T-cell (primary cell): ENCODE data around the gene AFMID. TPM values are rescaled to one million over a fixed set of nuclear protein-coding genes. Genes with fewer than 3 reads are reported as not detected.

Experiments used
- ATAC-seq, 4 experiments: fragments of 200-7000 bp in 3 of 4; fragments of 150-1000 bp in 1 of 4; cut with Tn5 transposase; replicated peaks in 1 of 4; 1 replicate in 3 of 4; 2 replicates in 1 of 4; pipeline ENCODE4 v1.10.0; 2021; ENCODE audit warnings: moderate library complexity in 3 of 4, mild to moderate bottlenecking in 2 of 4, moderate number of reproducible peaks in 1 of 4
- CTCF ChIA-PET, 2 donors: fragments of 300-600 bp; sonication (Branson Sonifier 250); formaldehyde crosslinking; loops; one replicate each; lab custom pipeline; 2022; ENCODE audit warnings: antibody characterized with exemption in 2 of 2; lab: Charles Lee
- POLR2A ChIA-PET, 2 donors: fragments of 300-600 bp; sonication (Branson Sonifier 250); formaldehyde crosslinking; loops; one replicate each; lab custom pipeline; 2022; ENCODE audit warnings: antibody characterized with exemption in 2 of 2; lab: Charles Lee
- DNase-seq, 35 experiments: peaks; one replicate each; pipeline versions ENCODE4 v3.0.0 to v3.0.0-alpha.2; 2013 to 2023
- H3K27ac ChIP-seq: one replicate; pipeline ENCODE4 v1.5.1; 2013; ENCODE audit warnings: low read length
- H3K27me3 ChIP-seq, 2 experiments: replicated peaks in 1 of 2; 1 replicate in 1 of 2; 2 replicates in 1 of 2; pipeline versions ENCODE4 v1.6.1 to v1.7.0; 2013; ENCODE audit warnings: low read length in 1 of 2, mixed read lengths in 1 of 2; ENCODE audit not compliant: control insufficient read depth in 2 of 2, insufficient read depth in 2 of 2; ENCODE audit errors: extremely low read depth in 1 of 2
- H3K36me3 ChIP-seq, 2 donors: 1 replicate in 1 of 2; 2 replicates in 1 of 2; pipeline versions ENCODE4 v1.6.1 to v1.7.0; 2013; ENCODE audit warnings: low read length in 1 of 2; ENCODE audit not compliant: control insufficient read depth in 2 of 2, insufficient read depth in 1 of 2; ENCODE audit errors: extremely low read depth in 1 of 2
- H3K4me1 ChIP-seq, 2 experiments: 1 replicate in 1 of 2; 2 replicates in 1 of 2; pipeline versions ENCODE4 v1.6.1 to v1.7.0; 2013; ENCODE audit warnings: low read length in 2 of 2, mixed read lengths in 1 of 2; ENCODE audit not compliant: insufficient read depth in 2 of 2, control insufficient read depth in 1 of 2; ENCODE audit errors: extremely low read depth in 1 of 2
- H3K4me3 ChIP-seq, 2 donors: 1 replicate in 1 of 2; 2 replicates in 1 of 2; pipeline versions ENCODE4 v1.5.1 to v1.7.0; 2013; ENCODE audit warnings: mild to moderate bottlenecking in 2 of 2, low read length in 1 of 2, moderate library complexity in 1 of 2; ENCODE audit not compliant: control insufficient read depth in 1 of 2; ENCODE audit errors: extremely low read depth in 1 of 2
- H3K9me3 ChIP-seq: 2 replicates; pipeline ENCODE4 v1.7.0; 2013
- H3K27ac Mint-ChIP-seq, 2 donors: one replicate each; pipeline ENCODE4 v1.8.0; 2020 to 2021; ENCODE audit warnings: mild to moderate bottlenecking in 2 of 2, mixed read lengths in 2 of 2
- H3K27me3 Mint-ChIP-seq, 2 donors: one replicate each; pipeline ENCODE4 v1.8.0; 2021 to 2022; ENCODE audit warnings: mixed read lengths in 2 of 2
- H3K36me3 Mint-ChIP-seq: one replicate; pipeline ENCODE4 v1.8.0; 2021; ENCODE audit warnings: mixed read lengths
- H3K4me1 Mint-ChIP-seq, 3 donors: one replicate each; pipeline ENCODE4 v1.8.0; 2020 to 2022; ENCODE audit warnings: mixed read lengths in 3 of 3, mild to moderate bottlenecking in 1 of 3
- H3K4me3 Mint-ChIP-seq, 3 donors: one replicate each; pipeline ENCODE4 v1.8.0; 2020 to 2022; ENCODE audit warnings: mild to moderate bottlenecking in 3 of 3, mixed read lengths in 3 of 3, moderate library complexity in 3 of 3
- H3K9me3 Mint-ChIP-seq, 3 donors: one replicate each; pipeline ENCODE4 v1.8.0; 2020 to 2022; ENCODE audit warnings: mixed read lengths in 3 of 3
- WGBS: methylation state at CpG from one replicate; pipeline ENCODE4 v1.1.5; 2013; ENCODE audit warnings: missing lambda C conversion rate; ENCODE audit not compliant: insufficient coverage; 5-methylcytosine and 5-hydroxymethylcytosine counted together
- total RNA-seq, 35 experiments: library from RNA in 6 of 35; stranded (reverse) in 6 of 35; fragments of 120-200 nt in 1 of 35; gene quantifications; one replicate each; pipeline versions ENCODE4 v1.2.1 to v1.2.4 and lab custom pipeline; 2013 to 2026

The AFMID gene
- total RNA-seq, 5 donors from 2014 or later (not counting 1 experiment from before 2014, with no cell fraction given), result 2.3 to 5.9 (median 3.4) TPM

DNA sequence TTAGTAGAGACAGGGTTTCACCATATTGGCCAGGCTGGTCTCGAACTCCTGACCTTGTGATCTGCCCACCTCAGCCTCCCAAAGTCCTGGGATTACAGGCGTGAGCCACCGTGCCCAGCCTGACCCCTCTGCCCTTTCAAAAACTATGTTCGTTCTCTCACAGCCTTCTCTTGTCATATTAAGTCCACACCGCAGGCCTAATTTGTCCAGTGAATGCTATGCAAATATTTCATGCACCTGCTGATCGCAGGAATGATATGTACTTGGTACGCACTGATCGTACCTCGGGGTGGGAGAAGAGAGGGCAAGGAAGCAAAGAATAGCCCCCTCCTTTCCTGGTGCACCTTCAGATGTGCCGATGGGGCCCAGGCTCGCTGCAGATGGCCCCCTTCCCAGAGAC lies 23.9 kb downstream of the AFMID start:
- Mint-ChIP-seq H3K4me1 (peaks cover 4 to 7% (median 5%) of the 10 kb centered on the region in 3 donors), H3K4me3 (no peak overlapping the region), H3K36me3 (no peaks in the 10 kb centered on the region), H3K27ac (no peak overlapping the region), H3K27me3 (no peaks in the 10 kb centered on the region), H3K9me3 (no peaks in the 10 kb centered on the region)
- POLR2A ChIA-PET, result no interaction called here
- Histone ChIP-seq H3K9me3 (no peaks in the 10 kb centered on the region), H3K27ac (no peak overlapping the region), H3K36me3 (no peaks in the 10 kb centered on the region), H3K4me3 (no peak overlapping the region), H3K4me1 (peaks cover 3 to 12% of the 10 kb centered on the region in 2 experiments), H3K27me3 (peaks cover 0 to 5% of the 10 kb centered on the region in 2 experiments)
- ATAC-seq, result no peak
- CTCF ChIA-PET, result no interaction called here
- no peak for DNase-seq
- WGBS, result 89% methylated on average over 9 of the region's 11 CpGs

DNA sequence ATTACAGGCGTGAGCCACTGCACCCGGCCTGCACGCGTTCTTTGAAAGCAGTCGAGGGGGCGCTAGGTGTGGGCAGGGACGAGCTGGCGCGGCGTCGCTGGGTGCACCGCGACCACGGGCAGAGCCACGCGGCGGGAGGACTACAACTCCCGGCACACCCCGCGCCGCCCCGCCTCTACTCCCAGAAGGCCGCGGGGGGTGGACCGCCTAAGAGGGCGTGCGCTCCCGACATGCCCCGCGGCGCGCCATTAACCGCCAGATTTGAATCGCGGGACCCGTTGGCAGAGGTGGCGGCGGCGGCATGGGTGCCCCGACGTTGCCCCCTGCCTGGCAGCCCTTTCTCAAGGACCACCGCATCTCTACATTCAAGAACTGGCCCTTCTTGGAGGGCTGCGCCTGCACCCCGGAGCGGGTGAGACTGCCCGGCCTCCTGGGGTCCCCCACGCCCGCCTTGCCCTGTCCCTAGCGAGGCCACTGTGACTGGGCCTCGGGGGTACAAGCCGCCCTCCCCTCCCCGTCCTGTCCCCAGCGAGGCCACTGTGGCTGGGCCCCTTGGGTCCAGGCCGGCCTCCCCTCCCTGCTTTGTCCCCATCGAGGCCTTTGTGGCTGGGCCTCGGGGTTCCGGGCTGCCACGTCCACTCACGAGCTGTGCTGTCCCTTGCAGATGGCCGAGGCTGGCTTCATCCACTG lies 27.0 kb downstream of the AFMID start, which contains the start of gene BIRC5:
Gene BIRC5 (plus strand): TSS at position 238 of the 690 bp plus-strand sequence. CDS start 64 bp downstream, at position 302.
- POLR2A ChIA-PET, result interaction anchor here in 1 of 2 donors (0.7 kb wide), 1 partner anchor 342 kb away, joined by 3 read pairs; no protein-coding TSS in a partner anchor
- H3K27ac ChIP-seq, result no peak within 1 kb of the TSS
- H3K4me1 ChIP-seq, result peaks cover 3 to 12% of the 10 kb centered on the region in 2 experiments
- Mint-ChIP-seq H3K36me3 (no peaks in the 10 kb centered on the region), H3K9me3 (no peaks in the 10 kb centered on the region), H3K27ac (no peak within 1 kb of the TSS), H3K4me1 (peaks cover 4 to 7% (median 5%) of the 10 kb centered on the region in 3 donors), H3K4me3 (peak within 1 kb of the TSS; percentile 62 to 73 (median 69)), H3K27me3 (no peaks in the 10 kb centered on the region)
- 1% methylated on average over 60 of the region's 60 CpGs for WGBS
- peak within 1 kb of the TSS; percentile 56 to 66 for H3K4me3 ChIP-seq
- peak; percentile 69 to 92 (median 84) for DNase-seq
- peak; percentile 100 for ATAC-seq
- peaks cover 0 to 5% of the 10 kb centered on the region in 2 experiments for H3K27me3 ChIP-seq
- no peaks in the 10 kb centered on the region for H3K9me3 ChIP-seq
- CTCF ChIA-PET, result interaction anchor here in 1 of 2 donors (0.5 to 0.6 kb wide), 3 partner anchors 148 to 200 kb away, joined by 3 to 4 read pairs (median 4); no protein-coding TSS in a partner anchor
- H3K36me3 ChIP-seq, result no peaks in the 10 kb centered on the region

DNA sequence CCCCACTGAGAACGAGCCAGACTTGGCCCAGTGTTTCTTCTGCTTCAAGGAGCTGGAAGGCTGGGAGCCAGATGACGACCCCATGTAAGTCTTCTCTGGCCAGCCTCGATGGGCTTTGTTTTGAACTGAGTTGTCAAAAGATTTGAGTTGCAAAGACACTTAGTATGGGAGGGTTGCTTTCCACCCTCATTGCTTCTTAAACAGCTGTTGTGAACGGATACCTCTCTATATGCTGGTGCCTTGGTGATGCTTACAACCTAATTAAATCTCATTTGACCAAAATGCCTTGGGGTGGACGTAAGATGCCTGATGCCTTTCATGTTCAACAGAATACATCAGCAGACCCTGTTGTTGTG lies 27.5 kb downstream of the AFMID start:
- Histone ChIP-seq H3K36me3 (no peaks in the 10 kb centered on the region), H3K4me3 (peak overlapping the region in 1 of 2 donors; percentile 56), H3K27me3 (peaks cover 0 to 5% of the 10 kb centered on the region in 2 experiments), H3K9me3 (no peaks in the 10 kb centered on the region), H3K4me1 (peaks cover 3 to 12% of the 10 kb centered on the region in 2 experiments), H3K27ac (no peak overlapping the region)
- WGBS, result 6% methylated on average over 3 of the region's 5 CpGs
- POLR2A ChIA-PET, result no interaction called here
- no peak for ATAC-seq
- no peaks in the 10 kb centered on the region for H3K9me3 Mint-ChIP-seq
- H3K27me3 Mint-ChIP-seq, result no peaks in the 10 kb centered on the region
- H3K4me1 Mint-ChIP-seq, result peaks cover 4 to 7% (median 5%) of the 10 kb centered on the region in 3 donors
- no peak overlapping the region for H3K27ac Mint-ChIP-seq
- no peaks in the 10 kb centered on the region for H3K36me3 Mint-ChIP-seq
- peak overlapping the region; percentile 62 to 73 (median 69) for H3K4me3 Mint-ChIP-seq
- CTCF ChIA-PET, result no interaction called here
- DNase-seq, result no peak

GRCh38 chr17:78219396-78220150 lies 32.4 kb downstream of the AFMID start:
- Histone ChIP-seq H3K27ac (no peak overlapping the region), H3K27me3 (no peaks in the 10 kb centered on the region), H3K4me1 (peaks cover 1 to 6% of the 10 kb centered on the region in 2 experiments), H3K36me3 (no peaks in the 10 kb centered on the region), H3K9me3 (no peaks in the 10 kb centered on the region), H3K4me3 (no peak overlapping the region)
- CTCF ChIA-PET, result no interaction called here
- H3K27me3 Mint-ChIP-seq, result no peaks in the 10 kb centered on the region
- no peak for ATAC-seq
- peak overlapping the region in 1 of 2 donors; percentile 31 for H3K27ac Mint-ChIP-seq
- POLR2A ChIA-PET, result no interaction called here
- no peak overlapping the region for H3K4me3 Mint-ChIP-seq
- H3K4me1 Mint-ChIP-seq, result peaks cover under 1 to 11% (median 6%) of the 10 kb centered on the region in 3 donors
- no peaks in the 10 kb centered on the region for H3K9me3 Mint-ChIP-seq
- H3K36me3 Mint-ChIP-seq, result no peaks in the 10 kb centered on the region
- no peak for DNase-seq
- WGBS, result 98% methylated on average over 11 of the region's 11 CpGs

GRCh38 chr17:78223061-78223460 lies 35.9 kb downstream of the AFMID start:
- Mint-ChIP-seq H3K36me3 (no peaks in the 10 kb centered on the region), H3K27me3 (peaks cover 3 to 5% of the 10 kb centered on the region in 2 donors), H3K4me1 (peaks cover 4 to 14% (median 6%) of the 10 kb centered on the region in 3 donors), H3K4me3 (no peak overlapping the region), H3K9me3 (no peaks in the 10 kb centered on the region), H3K27ac (peak overlapping the region in 1 of 2 donors; percentile 14)
- Histone ChIP-seq H3K27ac (no peak overlapping the region), H3K9me3 (no peaks in the 10 kb centered on the region), H3K27me3 (peaks cover 0 to 16% of the 10 kb centered on the region in 2 experiments), H3K4me3 (no peak overlapping the region), H3K4me1 (peaks cover 0 to 12% of the 10 kb centered on the region in 2 experiments), H3K36me3 (no peaks in the 10 kb centered on the region)
- WGBS, result 85% methylated on average over 3 of the region's 4 CpGs
- ATAC-seq, result peak in 3 of 4 experiments; percentile 28 to 53 (median 40)
- CTCF ChIA-PET, result no interaction called here
- POLR2A ChIA-PET, result no interaction called here
- DNase-seq, result no peak

- ChIA-PET POLR2A (interaction anchor here in 1 of 2 donors (0.6 kb wide), 1 partner anchor 1385 kb away, joined by 4 read pairs; no protein-coding TSS in a partner anchor), CTCF (interaction anchor here in 1 of 2 donors (0.5 kb wide), 1 partner anchor 123 kb away, joined by 3 read pairs; no protein-coding TSS in a partner anchor)
- Mint-ChIP-seq H3K4me3 (no peak overlapping the region), H3K4me1 (peaks cover 4 to 14% (median 6%) of the 10 kb centered on the region in 3 donors), H3K36me3 (no peaks in the 10 kb centered on the region), H3K9me3 (no peaks in the 10 kb centered on the region), H3K27me3 (peaks cover 3 to 5% of the 10 kb centered on the region in 2 donors), H3K27ac (no peak overlapping the region)
- Histone ChIP-seq H3K36me3 (no peaks in the 10 kb centered on the region), H3K27ac (no peak overlapping the region), H3K4me1 (peaks cover 0 to 12% of the 10 kb centered on the region in 2 experiments), H3K27me3 (peaks cover 0 to 23% of the 10 kb centered on the region in 2 experiments), H3K9me3 (no peaks in the 10 kb centered on the region), H3K4me3 (no peak overlapping the region)
- ATAC-seq (no peak), DNase-seq (no peak)
- 100% methylated on average over 2 of the region's 3 CpGs for WGBS
Observed at GRCh38 chr17:78223765-78224164, 36.6 kb downstream of the AFMID start.
